Measurements from ENCODE around the gene CA7. TPM values are rescaled to one million over a fixed set of nuclear protein-coding genes. Genes with fewer than 3 reads are reported as not detected.
A peak's percentile ranks its signal among the peaks of the same experiment; 100 is the strongest.
"Not testable (repeated sequence)": the region's sequence is repeated elsewhere in the genome, so short reads cannot be mapped to it uniquely, and the experiment has no call there.

CA7 gene
- total RNA-seq, 1 donor from 2014 or later: not detected

- no peak for DNase-seq (ENCODE audit: low read depth in 2 of 2)
Observed at GRCh38 chr16:66846266-66846665, 2.1 kb downstream of the CA7 start.

GRCh38 chr16:66846831-66847230, 2.6 kb downstream of the CA7 start:
- no peak for DNase-seq (ENCODE audit: low read depth in 2 of 2)

DNA sequence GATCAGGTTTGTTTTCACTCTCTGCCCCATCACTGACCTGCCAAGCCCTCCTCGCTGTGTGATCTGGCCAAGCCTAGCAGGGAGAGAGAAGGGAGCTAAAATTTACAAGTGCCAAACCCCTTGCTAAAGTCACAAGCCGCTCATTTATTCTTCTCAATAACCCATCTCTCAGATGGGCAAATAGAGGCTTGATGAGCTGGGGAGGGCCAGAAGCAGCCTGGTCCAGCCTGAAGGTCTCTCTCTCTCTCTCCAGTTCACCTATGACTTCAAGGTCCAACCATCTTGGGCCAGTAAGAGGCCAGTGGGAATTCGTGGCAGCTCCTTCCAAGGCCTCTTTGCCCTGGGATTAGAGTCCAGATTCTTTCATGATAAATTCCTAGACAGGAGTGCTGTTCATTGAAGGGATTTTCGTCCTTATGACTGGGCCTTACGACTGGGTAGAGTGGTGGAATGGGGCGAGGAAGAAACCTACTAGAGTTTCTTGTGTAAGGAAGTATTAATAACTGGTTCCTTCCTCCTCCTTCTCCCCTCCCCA, 3.4 kb downstream of the CA7 start:
- DNase-seq (ENCODE audit: low read depth in 2 of 2): no peak

DNA sequence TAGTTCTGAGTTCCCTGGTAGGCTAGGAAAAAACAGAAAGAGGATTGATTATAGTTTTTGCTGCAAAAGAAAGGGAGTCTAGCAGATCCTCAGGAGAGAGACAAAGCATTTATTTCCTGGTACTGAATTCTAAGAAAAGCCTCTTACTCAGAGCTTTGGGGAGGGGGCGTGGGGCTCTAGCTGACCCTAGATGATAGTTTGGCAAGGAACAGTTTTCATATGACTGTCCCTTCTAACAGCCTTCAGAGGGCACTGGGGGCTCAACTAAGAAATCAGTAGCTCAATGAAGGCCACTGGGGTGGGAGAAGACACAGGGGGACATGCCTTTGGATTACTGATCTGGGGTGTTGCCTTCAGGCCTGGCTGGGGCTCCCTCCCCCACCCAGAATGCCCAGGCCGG, 4.0 kb downstream of the CA7 start:
- no peak for DNase-seq (ENCODE audit: low read depth in 2 of 2)

DNA sequence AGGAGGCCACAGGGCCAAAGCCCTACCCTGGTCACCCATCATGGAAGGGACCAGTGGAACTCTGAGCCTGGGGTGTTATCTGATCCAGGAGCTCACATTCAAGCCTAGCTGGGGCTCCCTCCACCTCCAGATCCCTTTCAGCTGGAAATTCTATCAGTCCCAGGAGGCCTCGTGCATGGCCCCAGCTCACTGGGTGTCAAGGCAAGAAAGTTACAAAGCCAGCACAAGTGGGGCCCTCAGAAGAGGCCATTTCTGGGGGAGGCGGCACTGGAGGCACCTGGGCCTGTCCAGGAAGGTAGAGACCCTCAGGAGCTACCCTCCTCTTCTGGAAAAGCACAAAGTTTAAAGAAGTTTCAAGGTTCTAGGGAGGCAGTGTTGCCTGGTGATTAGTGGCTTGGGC, 4.8 kb downstream of the CA7 start:
- no peak for DNase-seq (ENCODE audit: low read depth in 2 of 2)

- no peak for DNase-seq (ENCODE audit: low read depth in 2 of 2)
Observed at GRCh38 chr16:66849549-66849948, 5.3 kb downstream of the CA7 start.

GRCh38 chr16:66850115-66850815, 6.1 kb downstream of the CA7 start:
- no peak for DNase-seq (ENCODE audit: low read depth in 2 of 2)

GRCh38 chr16:66851166-66851964, 7.2 kb downstream of the CA7 start:
- DNase-seq (ENCODE audit: low read depth in 2 of 2): no peak

DNA sequence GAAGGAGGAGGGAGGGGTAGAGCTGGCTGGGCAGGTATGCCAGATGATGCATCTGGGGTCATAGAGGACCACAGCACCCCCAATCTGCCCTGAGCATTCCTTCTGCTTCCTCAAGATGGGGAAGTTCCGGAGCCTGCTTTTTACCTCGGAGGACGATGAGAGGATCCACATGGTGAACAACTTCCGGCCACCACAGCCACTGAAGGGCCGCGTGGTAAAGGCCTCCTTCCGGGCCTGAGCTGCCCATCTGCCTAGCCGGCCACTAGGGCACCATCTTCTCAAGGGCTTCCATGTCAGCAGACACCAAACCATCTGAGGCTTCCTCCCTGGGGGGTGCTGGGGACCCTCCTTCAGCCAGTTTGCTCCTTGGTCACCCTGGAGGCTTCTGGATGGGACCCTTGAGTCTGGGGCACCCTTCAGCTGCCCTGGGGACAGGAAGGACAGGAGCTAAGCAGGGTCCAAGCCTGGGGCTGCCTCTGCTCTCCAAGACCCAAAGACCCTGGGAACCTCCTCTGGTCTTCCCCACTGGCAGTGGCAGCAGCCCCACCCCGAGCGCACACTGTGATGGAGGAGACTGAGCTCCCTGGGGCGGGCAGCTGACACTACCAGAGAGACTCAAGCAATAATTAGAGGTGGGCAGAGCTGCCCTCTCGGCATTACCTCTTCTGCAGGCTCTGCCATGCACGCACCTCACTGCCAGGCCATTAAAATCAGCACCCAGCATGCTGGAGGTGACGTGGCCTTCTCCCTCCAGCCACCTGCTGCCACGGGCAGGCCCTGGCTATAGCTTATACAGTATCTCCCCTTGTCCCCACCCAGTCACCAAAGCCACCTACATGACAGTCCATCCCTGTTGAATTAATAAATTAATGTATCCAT, 9.3 kb downstream of the CA7 start:
- no peak for DNase-seq (ENCODE audit: low read depth in 2 of 2)

DNA sequence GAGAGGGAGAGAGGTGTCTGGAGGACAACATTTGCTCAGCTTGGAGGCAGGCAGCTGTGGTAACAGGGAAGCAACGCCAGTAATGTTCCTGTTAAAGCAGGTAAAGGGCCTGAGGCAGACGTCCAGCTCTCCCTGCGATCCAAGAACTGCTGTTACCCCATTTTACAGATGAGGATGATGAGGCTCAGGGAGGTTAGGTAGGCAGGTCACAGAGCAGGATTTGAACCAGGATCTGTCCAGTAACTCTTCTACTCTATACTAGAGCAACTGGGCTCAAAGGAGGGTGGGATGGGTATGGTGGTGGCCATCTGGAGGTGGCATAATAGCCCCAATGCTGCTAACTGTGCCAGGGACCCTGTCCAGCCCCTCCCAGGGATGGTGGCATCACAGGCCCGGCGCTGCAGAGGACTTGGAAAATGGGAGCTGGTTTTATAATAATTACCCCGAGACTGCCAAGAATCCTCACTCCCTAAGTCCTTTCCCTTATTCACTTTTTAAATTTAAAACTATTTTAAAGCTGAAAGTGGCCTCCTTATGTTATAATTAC, 12.0 kb downstream of the CA7 start:
- DNase-seq (ENCODE audit: low read depth in 2 of 2): no peak

DNA sequence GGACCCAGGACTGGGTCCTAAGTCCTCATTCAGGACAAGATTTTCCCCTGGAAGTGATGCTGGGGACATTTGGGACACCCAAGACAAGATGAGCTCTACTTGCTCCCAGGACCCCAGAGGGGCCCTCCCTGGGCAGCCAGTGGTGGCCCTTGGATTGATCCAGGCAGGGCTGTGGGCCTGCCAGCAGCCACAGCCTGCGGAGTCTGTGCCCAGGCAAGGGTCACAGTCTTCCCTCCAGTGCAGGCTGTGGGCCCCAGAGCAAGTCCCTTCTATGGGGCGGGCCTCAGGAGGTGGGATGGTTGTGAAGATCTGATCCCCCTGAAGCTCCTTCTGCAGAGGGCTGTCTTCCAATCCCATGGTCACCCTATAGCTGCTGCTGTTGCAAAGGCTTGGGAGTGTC, 12.6 kb downstream of the CA7 start:
- DNase-seq (ENCODE audit: low read depth in 2 of 2): no peak

- DNase-seq (ENCODE audit: low read depth in 2 of 2): no peak
Observed at GRCh38 chr16:66857437-66857836, 13.2 kb downstream of the CA7 start.

DNA sequence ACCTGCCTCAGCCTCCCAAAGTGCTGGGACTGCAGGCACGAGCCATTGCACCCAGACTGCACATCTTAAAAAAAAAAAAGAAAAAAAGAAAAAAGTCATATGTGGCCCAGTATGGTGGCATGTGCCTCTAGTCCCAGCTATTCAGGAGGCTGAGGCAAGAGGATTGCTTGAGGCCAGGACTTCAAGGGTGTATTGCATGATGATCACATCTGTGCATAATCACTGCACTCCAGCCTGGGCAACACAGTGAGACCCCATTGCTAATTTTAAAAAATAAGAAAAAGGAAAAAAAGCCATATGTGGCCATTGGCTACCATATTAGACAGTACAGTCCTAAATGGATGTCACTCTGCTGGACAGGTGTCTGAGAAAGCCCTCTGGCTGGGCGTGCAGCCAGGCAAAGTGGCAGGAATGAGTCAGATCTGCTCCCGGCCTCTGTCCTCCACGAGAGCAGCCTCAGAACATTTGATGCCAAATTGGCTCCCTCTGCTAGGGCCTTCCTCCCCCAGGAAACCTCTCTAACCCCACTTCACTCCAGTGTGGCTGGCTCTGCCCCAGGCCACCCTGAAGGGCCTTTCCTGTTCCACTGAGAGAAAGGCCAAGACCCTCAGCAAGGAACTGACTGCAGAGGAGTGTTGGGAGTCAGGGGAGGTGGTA, 14.7 kb downstream of the CA7 start:
- DNase-seq (ENCODE audit: low read depth in 2 of 2): peak; percentile 69 to 70

DNA sequence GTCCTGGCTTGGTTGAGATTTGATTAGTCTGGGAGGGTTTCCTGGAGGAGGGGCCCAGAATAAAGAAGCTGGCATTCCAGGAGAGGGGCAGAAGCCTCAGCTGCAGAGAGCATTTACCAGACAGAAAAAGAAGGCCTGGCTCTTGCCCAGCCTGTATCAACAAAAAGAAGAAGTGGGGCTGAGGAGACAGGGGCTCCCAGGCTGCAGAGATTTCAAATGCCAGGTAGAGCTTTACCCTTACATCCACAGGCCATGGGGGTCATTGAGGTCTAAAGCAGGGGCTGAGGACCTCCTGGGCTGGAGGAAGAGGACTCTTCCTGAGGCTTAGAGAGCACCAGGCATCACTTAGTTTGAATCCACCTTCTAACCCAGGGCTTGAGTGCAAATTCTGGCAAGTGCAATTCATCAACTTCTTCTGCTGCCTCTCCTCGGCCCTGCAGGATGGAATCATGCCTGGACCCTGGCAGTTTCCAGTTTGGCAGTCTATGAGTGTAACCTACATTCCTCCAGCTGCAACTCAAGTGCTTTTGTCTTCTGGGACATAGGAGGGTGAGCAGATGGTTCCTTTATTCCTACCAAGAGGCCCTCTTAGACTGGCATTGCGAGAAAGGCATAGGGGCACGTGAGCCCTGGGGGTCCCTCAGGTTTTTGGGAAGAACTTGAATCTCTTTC, 15.3 kb downstream of the CA7 start:
- DNase-seq (ENCODE audit: low read depth in 2 of 2): no peak

- DNase-seq (ENCODE audit: low read depth in 2 of 2): no peak
Observed at GRCh38 chr16:66862023-66862520, 17.9 kb downstream of the CA7 start.

GRCh38 chr16:66863707-66864106, 19.5 kb downstream of the CA7 start:
- DNase-seq (ENCODE audit: low read depth in 2 of 2): no peak

DNA sequence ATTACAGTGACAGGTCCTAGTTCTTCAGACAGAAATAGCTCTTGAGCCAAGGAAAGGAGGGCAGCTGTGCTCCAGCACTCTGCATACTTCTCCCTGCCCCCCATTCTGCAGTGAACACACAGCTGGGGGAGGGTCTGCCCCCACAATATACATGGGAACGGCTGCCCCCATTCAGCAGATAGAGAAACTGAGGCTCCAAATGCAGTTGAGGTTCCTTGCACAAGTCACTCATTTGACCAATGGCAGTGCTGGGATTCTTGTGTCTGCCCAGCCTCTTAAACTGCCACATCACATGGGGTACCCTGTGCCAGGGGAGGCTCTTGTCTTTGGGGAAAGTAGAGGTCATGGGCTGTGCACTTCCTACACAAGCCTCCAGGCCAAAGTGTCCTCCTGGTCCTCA, 25.2 kb downstream of the CA7 start:
- DNase-seq (ENCODE audit: low read depth in 2 of 2): no peak

- DNase-seq (ENCODE audit: low read depth in 2 of 2): not testable (repeated sequence)
Observed at GRCh38 chr16:66871363-66871762, 27.1 kb downstream of the CA7 start.

GRCh38 chr16:66871840-66872239, 27.6 kb downstream of the CA7 start:
- DNase-seq (ENCODE audit: low read depth in 2 of 2): no peak

DNA sequence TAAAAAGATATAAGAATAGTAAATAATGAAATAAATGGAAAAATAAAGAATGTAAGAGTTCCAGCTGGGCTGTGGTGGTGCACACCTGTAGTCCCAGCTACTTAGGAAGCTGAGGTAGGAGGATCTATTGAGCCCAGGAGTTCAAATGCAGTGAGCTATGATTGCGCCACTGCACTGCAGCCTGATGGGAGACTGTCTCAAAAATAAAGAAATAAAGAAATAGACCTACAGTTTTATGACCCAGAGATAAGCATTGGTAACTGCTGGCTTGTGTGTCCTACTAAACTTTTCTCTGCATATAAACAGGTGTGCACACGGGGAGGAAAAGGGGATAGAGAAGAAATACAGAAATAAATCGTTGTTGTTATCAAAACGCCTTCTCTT, 28.3 kb downstream of the CA7 start:
- DNase-seq (ENCODE audit: low read depth in 2 of 2): no peak
